ENCODE measurements around the gene SULT4A1. TPM values are rescaled to one million over a fixed set of nuclear protein-coding genes. Genes with fewer than 3 reads are reported as not detected.

Gene SULT4A1, protein sequence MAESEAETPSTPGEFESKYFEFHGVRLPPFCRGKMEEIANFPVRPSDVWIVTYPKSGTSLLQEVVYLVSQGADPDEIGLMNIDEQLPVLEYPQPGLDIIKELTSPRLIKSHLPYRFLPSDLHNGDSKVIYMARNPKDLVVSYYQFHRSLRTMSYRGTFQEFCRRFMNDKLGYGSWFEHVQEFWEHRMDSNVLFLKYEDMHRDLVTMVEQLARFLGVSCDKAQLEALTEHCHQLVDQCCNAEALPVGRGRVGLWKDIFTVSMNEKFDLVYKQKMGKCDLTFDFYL
- 12.5 to 13.0 TPM (median 12.6 TPM) in 3 replicates for total RNA-seq (2021)
- percentile 56 among the genes with signal in this experiment for Bru-seq, nascent RNA
- long read RNA-seq, experiment 1, transcript SULT4A1-202 (8 exons, 2,561 nt), result major isoform, 10 of 42 reads
- long read RNA-seq, experiment 1, partial matches to known transcripts, result 12 of 42 reads
- long read RNA-seq, experiment 1, other reads (novel, unspliced or antisense), result 19 of 42 reads
- long read RNA-seq, experiment 2, partial matches to known transcripts, result 4 of 12 reads
- long read RNA-seq, experiment 2, other reads (novel, unspliced or antisense), result 6 of 12 reads
- long read RNA-seq, experiment 3, partial matches to known transcripts, result 1 of 1 reads
- long read RNA-seq, experiment 3, other reads (novel, unspliced or antisense), result 0 of 1 reads

GRCh38 chr22:43862074-43862881 lies at the start of gene SULT4A1:
SULT4A1 (minus strand) TSS chr22:43862513; CDS start chr22:43862382, 131 bp downstream.
- 0 out of 2 replicates have a peak, but pooled peaks have one; percentile 61 for TF ChIP-seq ZNF281 (CRISPR knock-in tag; IDR thresholded peaks at IDR 0.05)
- peak; percentile 0; the same call in 1 of the 2 replicates for TF ChIP-seq ATF1 (CRISPR knock-in tag; IDR thresholded peaks at IDR 0.05)
- no peak for TF ChIP-seq ELF4 (CRISPR knock-in tag; IDR thresholded peaks at IDR 0.05; ENCODE audit: low read depth)
- TF ChIP-seq ZNF396 (CRISPR knock-in tag; IDR thresholded peaks at IDR 0.05; ENCODE audit: borderline replicate concordance), result no peak
- TF ChIP-seq, protein P1, sequence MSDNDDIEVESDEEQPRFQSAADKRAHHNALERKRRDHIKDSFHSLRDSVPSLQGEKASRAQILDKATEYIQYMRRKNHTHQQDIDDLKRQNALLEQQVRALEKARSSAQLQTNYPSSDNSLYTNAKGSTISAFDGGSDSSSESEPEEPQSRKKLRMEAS (CRISPR knock-in tag; IDR thresholded peaks at IDR 0.05), result 0 out of 2 replicates have a peak, but pooled peaks have one; percentile 41
- no peak for TF ChIP-seq ZNF232 (CRISPR knock-in tag; IDR thresholded peaks at IDR 0.05)
- TF ChIP-seq, protein P2, sequence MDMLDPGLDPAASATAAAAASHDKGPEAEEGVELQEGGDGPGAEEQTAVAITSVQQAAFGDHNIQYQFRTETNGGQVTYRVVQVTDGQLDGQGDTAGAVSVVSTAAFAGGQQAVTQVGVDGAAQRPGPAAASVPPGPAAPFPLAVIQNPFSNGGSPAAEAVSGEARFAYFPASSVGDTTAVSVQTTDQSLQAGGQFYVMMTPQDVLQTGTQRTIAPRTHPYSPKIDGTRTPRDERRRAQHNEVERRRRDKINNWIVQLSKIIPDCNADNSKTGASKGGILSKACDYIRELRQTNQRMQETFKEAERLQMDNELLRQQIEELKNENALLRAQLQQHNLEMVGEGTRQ (CRISPR knock-in tag; IDR thresholded peaks at IDR 0.05), result peak; percentile 40; the same call in 1 of the 2 replicates
- no peak for TF ChIP-seq NFATC4 (CRISPR knock-in tag; IDR thresholded peaks at IDR 0.05)
- no peak for TF ChIP-seq ZNF416 (CRISPR knock-in tag; IDR thresholded peaks at IDR 0.05)
- 0 out of 2 replicates have a peak, but pooled peaks have one; percentile 32 for TF ChIP-seq TEAD1 (CRISPR knock-in tag; IDR thresholded peaks at IDR 0.05)
- peak; percentile 99 for TF ChIP-seq ZBTB21 (CRISPR knock-in tag; IDR thresholded peaks at IDR 0.05; ENCODE audit: borderline replicate concordance)
- TF ChIP-seq, protein P3, sequence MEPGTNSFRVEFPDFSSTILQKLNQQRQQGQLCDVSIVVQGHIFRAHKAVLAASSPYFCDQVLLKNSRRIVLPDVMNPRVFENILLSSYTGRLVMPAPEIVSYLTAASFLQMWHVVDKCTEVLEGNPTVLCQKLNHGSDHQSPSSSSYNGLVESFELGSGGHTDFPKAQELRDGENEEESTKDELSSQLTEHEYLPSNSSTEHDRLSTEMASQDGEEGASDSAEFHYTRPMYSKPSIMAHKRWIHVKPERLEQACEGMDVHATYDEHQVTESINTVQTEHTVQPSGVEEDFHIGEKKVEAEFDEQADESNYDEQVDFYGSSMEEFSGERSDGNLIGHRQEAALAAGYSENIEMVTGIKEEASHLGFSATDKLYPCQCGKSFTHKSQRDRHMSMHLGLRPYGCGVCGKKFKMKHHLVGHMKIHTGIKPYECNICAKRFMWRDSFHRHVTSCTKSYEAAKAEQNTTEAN (CRISPR knock-in tag; IDR thresholded peaks at IDR 0.05), result no peak
- TF ChIP-seq ETV6 (CRISPR knock-in tag; IDR thresholded peaks at IDR 0.05), result no peak
- TF ChIP-seq SMAD4 (CRISPR knock-in tag; IDR thresholded peaks at IDR 0.05), result no peak
- TF ChIP-seq CREM (CRISPR knock-in tag; IDR thresholded peaks at IDR 0.05), result peak; percentile 97
- 0 out of 2 replicates have a peak, but pooled peaks have one; percentile 33 for TF ChIP-seq CREB1 (CRISPR knock-in tag; IDR thresholded peaks at IDR 0.05)
- no peak for TF ChIP-seq SOX15 (CRISPR knock-in tag; IDR thresholded peaks at IDR 0.05)
- TF ChIP-seq SP1 (CRISPR knock-in tag; conservative IDR thresholded peaks at IDR 0.05), result peak; percentile 51
- TF ChIP-seq, protein P4, sequence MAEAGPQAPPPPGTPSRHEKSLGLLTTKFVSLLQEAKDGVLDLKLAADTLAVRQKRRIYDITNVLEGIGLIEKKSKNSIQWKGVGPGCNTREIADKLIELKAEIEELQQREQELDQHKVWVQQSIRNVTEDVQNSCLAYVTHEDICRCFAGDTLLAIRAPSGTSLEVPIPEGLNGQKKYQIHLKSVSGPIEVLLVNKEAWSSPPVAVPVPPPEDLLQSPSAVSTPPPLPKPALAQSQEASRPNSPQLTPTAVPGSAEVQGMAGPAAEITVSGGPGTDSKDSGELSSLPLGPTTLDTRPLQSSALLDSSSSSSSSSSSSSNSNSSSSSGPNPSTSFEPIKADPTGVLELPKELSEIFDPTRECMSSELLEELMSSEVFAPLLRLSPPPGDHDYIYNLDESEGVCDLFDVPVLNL (CRISPR knock-in tag; IDR thresholded peaks at IDR 0.05; ENCODE audit: borderline replicate concordance, low read depth), result no peak
- ATAC-seq, result peak; percentile 36
- Mint-ChIP-seq H3K36me3 (peaks cover 10% of the 10 kb centered on the region), H3K27me3 (ENCODE audit: low read depth) (peaks cover 17% of the 10 kb centered on the region), H3K4me3 (peak within 1 kb of the TSS; percentile 70), H3K27ac (peak within 1 kb of the TSS; percentile 65; the same call in 1 of the 2 replicates), H3K9me3 (peaks cover 4% of the 10 kb centered on the region), H3K4me1 (peaks cover 28% of the 10 kb centered on the region)
- ChIA-PET POLR2A (no interaction called here), CTCF (interaction anchor here (0.7 to 2.4 kb wide), 6 partner anchors 9 to 188 kb away, joined by 3 to 15 read pairs (median 4); no protein-coding TSS in a partner anchor)
- DNase-seq (ENCODE audit: low spot score), result peak; percentile 47

Data from WTC11 (cell line).